Prostate gland (tissue), 2 donors: Measurements from ENCODE around the gene BMP7.

Source experiments
- CTCF ChIP-seq, 4 experiments: fragments of 200-600 bp in 2 of 4; fragments of 450-650 bp in 2 of 4; sonication (generic) in 2 of 4; IDR thresholded peaks; 1 replicate in 3 of 4; 2 replicates in 1 of 4; pipeline ENCODE4 v1.5.1; 2016 to 2019; ENCODE audit warnings: antibody characterized with exemption in 4 of 4, mild to moderate bottlenecking in 2 of 4, moderate library complexity in 2 of 4
- POLR2A ChIP-seq: fragments of 450-650 bp; IDR thresholded peaks from one replicate; pipeline ENCODE4 v1.6.1; 2016; ENCODE audit warnings: antibody characterized with exemption, mild to moderate bottlenecking
- POLR2AphosphoS5 ChIP-seq: sonication (generic); formaldehyde crosslinking; IDR thresholded peaks from one replicate; pipeline ENCODE4 v1.6.1; 2017; ENCODE audit warnings: antibody characterized with exemption

- no peak for TF ChIP-seq CTCF (IDR thresholded peaks at IDR 0.05)
- no peak for TF ChIP-seq POLR2A
- no peak for TF ChIP-seq POLR2AphosphoS5
Observed at GRCh38 chr20:57283860-57284259, 17.4 kb upstream of the BMP7 start.
